AG09309 (cell line): Measurements from ENCODE around the gene PHF19.

Source experiments
- DNase-seq: peaks from one replicate; pipeline ENCODE4 v3.0.0-alpha.2; 2010; ENCODE audit warnings: low read depth
- H3K4me3 ChIP-seq: 2 replicates; pipeline ENCODE4 v1.5.1; 2011; ENCODE audit warnings: mild to moderate bottlenecking, low read depth, low read length, moderate library complexity; ENCODE audit not compliant: control insufficient read depth
- CTCF ChIP-seq: IDR thresholded peaks from 2 replicates; pipeline ENCODE4 v1.5.1; 2011; ENCODE audit warnings: mild to moderate bottlenecking, low read depth, low read length, inconsistent platforms; ENCODE audit not compliant: insufficient read depth, control insufficient read depth; ENCODE audit errors: missing control alignments

The PHF19 gene

GRCh38 chr9:120874226-120875194, 2.5 kb downstream of the PHF19 start:
- no peak overlapping the region for H3K4me3 ChIP-seq
- no peak for DNase-seq
- no peak for TF ChIP-seq CTCF

GRCh38 chr9:120873512-120873911, 3.5 kb downstream of the PHF19 start:
- no peak for DNase-seq
- TF ChIP-seq CTCF, result no peak
- no peak overlapping the region for H3K4me3 ChIP-seq

GRCh38 chr9:120872791-120873502, 4.0 kb downstream of the PHF19 start:
- no peak overlapping the region for H3K4me3 ChIP-seq
- TF ChIP-seq CTCF, result no peak
- no peak for DNase-seq

GRCh38 chr9:120870206-120870605, 6.8 kb downstream of the PHF19 start:
- no peak for DNase-seq
- no peak overlapping the region for H3K4me3 ChIP-seq
- no peak for TF ChIP-seq CTCF

GRCh38 chr9:120869726-120870125, 7.3 kb downstream of the PHF19 start:
- no peak for TF ChIP-seq CTCF
- DNase-seq, result no peak
- no peak overlapping the region for H3K4me3 ChIP-seq

GRCh38 chr9:120869360-120869687, 7.7 kb downstream of the PHF19 start:
- DNase-seq, result no peak
- no peak for TF ChIP-seq CTCF
- H3K4me3 ChIP-seq, result peak overlapping the region; percentile 82
